WERI-Rb-1 (cell line): ENCODE results near the gene SLC38A2.

Experiments
- DNase-seq: peaks from one replicate; pipeline ENCODE4 v3.0.0-alpha.2; 2020
- H3K27ac ChIP-seq: fragments of 250-450 bp; sonication (Bioruptor Pico); 2 replicates; pipeline ENCODE4 v1.5.1; 2020; ENCODE audit warnings: mild to moderate bottlenecking, moderate library complexity
- H3K27me3 ChIP-seq: fragments of 250-450 bp; sonication (Bioruptor Pico); 2 replicates; pipeline ENCODE4 v1.5.1; 2021; ENCODE audit warnings: mild to moderate bottlenecking, low read depth, moderate library complexity; ENCODE audit not compliant: insufficient read depth, severe bottlenecking
- H3K36me3 ChIP-seq: fragments of 250-450 bp; sonication (Bioruptor Pico); 2 replicates; pipeline ENCODE4 v1.5.1; 2020; ENCODE audit warnings: mild to moderate bottlenecking, moderate library complexity
- H3K4me3 ChIP-seq: 2 replicates; pipeline ENCODE4 v1.5.1; 2011; ENCODE audit warnings: low read depth, mild to moderate bottlenecking, control low read depth, low read length
- H3K9me3 ChIP-seq: fragments of 250-450 bp; sonication (Bioruptor Pico); 2 replicates; pipeline ENCODE4 v1.5.1; 2021; ENCODE audit warnings: mild to moderate bottlenecking, moderate library complexity; ENCODE audit not compliant: severe bottlenecking
- TF ChIP-seq, protein P1 (sequence below): IDR thresholded peaks from 2 replicates; pipeline ENCODE4 v1.5.1; 2011; ENCODE audit warnings: low read depth, mild to moderate bottlenecking, control low read depth, inconsistent platforms, low read length

SLC38A2 gene

GRCh38 chr12:46362895-46363581, 9.5 kb downstream of the SLC38A2 start:
- TF ChIP-seq, protein P1, sequence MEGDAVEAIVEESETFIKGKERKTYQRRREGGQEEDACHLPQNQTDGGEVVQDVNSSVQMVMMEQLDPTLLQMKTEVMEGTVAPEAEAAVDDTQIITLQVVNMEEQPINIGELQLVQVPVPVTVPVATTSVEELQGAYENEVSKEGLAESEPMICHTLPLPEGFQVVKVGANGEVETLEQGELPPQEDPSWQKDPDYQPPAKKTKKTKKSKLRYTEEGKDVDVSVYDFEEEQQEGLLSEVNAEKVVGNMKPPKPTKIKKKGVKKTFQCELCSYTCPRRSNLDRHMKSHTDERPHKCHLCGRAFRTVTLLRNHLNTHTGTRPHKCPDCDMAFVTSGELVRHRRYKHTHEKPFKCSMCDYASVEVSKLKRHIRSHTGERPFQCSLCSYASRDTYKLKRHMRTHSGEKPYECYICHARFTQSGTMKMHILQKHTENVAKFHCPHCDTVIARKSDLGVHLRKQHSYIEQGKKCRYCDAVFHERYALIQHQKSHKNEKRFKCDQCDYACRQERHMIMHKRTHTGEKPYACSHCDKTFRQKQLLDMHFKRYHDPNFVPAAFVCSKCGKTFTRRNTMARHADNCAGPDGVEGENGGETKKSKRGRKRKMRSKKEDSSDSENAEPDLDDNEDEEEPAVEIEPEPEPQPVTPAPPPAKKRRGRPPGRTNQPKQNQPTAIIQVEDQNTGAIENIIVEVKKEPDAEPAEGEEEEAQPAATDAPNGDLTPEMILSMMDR: no peak
- Histone ChIP-seq H3K9me3 (no peaks in the 10 kb centered on the region), H3K4me3 (no peak overlapping the region), H3K27me3 (no peaks in the 10 kb centered on the region), H3K27ac (no peak overlapping the region), H3K36me3 (peaks cover 88% of the 10 kb centered on the region)
- no peak for DNase-seq

- H3K36me3 ChIP-seq: peaks cover 74% of the 10 kb centered on the region
- no peak overlapping the region for H3K27ac ChIP-seq
- TF ChIP-seq, protein P1: no peak
- no peak for DNase-seq
- H3K9me3 ChIP-seq: no peaks in the 10 kb centered on the region
- H3K4me3 ChIP-seq: no peak overlapping the region
- no peaks in the 10 kb centered on the region for H3K27me3 ChIP-seq
Observed at GRCh38 chr12:46361667-46362034, 10.9 kb downstream of the SLC38A2 start.

DNA sequence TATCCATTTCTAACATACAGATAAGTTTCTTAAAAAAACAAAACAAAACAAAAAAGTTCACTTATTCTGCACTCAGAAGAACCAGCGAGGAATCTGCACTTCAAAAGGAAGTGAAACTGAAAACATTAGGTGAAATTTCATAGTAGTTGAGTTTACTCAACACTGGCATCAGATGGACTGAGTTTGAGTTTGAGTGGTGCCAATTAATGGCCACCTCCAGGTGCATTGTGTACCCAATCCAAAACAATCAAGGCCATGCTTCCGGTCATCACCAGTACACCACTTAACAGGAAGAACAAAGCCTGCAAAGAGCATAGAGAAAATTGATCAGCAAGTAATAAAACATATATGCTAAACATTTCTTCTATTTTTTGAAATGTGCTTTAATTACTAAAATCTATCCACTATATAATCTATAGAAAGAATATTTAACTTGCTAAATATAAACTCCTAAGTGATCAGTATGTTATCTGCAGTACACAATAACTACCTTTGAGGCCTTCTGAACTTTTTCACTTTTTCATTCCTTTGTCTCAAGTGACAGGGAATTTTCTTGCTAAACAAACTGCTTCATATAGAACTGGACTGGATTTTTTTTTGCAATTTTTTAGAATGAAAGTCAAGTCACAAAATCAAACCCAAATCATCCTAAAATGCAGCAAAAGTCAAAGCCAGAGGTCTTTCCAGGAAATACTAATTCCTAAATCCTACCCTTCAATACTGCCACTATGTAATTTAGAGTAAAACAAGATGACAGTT, 11.5 kb downstream of the SLC38A2 start:
- Histone ChIP-seq H3K36me3 (peaks cover 68% of the 10 kb centered on the region), H3K4me3 (no peak overlapping the region), H3K27ac (no peak overlapping the region), H3K9me3 (no peaks in the 10 kb centered on the region), H3K27me3 (no peaks in the 10 kb centered on the region)
- TF ChIP-seq, protein P1: no peak
- DNase-seq: no peak

DNA sequence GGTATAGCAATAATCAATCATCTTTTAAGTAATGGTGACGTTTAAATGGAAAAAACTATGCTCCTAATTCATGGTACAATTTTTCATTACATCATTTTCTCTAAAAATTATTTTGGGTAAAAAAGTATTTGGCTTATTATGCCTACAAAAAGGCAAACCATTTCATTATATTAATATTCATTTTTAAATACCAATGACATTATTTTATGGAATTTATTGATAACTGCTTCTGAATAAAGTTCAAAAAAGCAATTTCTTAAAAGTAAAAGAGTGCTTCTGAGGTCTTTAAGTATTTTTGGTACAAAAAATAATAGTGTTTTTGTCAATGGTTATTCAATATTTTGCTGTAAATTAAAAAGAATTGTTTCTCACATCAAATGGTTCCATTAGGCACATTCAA, 12.2 kb downstream of the SLC38A2 start:
- Histone ChIP-seq H3K4me3 (no peak overlapping the region), H3K9me3 (no peaks in the 10 kb centered on the region), H3K27me3 (no peaks in the 10 kb centered on the region), H3K27ac (no peak overlapping the region), H3K36me3 (peaks cover 61% of the 10 kb centered on the region)
- DNase-seq: no peak
- TF ChIP-seq, protein P1: no peak

DNA sequence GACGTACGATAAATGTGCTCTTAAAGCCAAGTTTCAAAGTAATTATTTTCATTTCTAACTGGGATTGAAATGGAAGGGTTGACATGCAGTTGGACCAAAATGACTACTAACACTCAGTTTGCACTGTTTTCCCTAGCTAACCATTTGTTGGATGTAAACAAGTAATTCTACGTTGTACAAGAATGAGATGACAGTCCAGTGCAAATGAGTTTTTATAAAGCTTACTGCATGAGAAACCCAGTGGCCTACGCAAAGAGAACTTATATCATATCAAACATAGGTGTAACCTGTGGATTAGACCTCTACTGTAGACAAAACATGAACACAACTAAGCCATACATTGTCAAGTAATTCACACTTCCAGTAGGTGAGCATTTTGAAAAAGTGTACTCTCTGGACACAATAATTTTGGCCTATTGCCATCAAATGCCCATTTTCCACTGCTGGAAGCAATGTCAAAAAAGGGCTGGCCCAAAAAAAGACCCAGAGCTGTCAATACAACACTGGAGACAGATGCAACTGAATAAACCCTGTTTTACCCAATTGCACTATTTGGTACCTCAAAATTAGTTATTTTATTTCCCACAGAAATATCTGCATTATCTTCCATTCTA, 12.8 kb downstream of the SLC38A2 start:
- DNase-seq: no peak
- no peak overlapping the region for H3K27ac ChIP-seq
- no peak overlapping the region for H3K4me3 ChIP-seq
- H3K36me3 ChIP-seq: peaks cover 55% of the 10 kb centered on the region
- H3K27me3 ChIP-seq: no peaks in the 10 kb centered on the region
- TF ChIP-seq, protein P1: no peak
- no peaks in the 10 kb centered on the region for H3K9me3 ChIP-seq
